ENCODE measurements around the gene NDNF. TPM values are rescaled to one million over a fixed set of nuclear protein-coding genes. Genes with fewer than 3 reads are reported as not detected.
A peak's percentile ranks its signal among the peaks of the same experiment; 100 is the strongest.

Gene NDNF
- total and polyA plus RNA-seq, 12 donors = 2.8 to 17.9 (median 6.4) TPM

DNA sequence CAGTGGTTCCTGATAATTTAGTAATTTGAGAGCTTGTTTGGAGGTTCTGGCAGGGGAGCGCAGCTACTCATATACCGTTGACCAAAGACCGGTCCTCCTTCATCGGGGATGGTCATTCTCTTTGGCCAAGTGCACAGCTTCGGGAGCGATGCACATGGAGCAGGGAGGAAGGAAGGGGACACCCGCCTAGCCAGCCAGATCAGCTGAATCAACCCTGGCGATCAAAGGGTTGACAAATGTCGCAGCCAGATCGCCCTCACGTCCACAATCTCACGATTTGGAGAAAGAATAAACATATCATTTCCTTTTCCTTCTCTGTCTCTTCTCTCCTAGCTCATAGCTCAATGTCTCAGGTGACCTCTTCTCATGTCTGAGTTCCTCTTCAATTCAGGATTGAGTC is 11.1 kb downstream of the NDNF start:
- no peak for ATAC-seq
- H3K27me3 ChIP-seq = peaks cover 0 to 9% (median 3%) of the 10 kb centered on the region in 7 donors
- H3K4me1 ChIP-seq = peaks cover 0 to 51% (median 16%) of the 10 kb centered on the region in 9 donors
- H3K4me3 ChIP-seq = peak overlapping the region in 2 of 10 donors; percentile 6 to 8
- intact Hi-C loops (cut with DNase I) = no loop called here
- WGBS, 2 donors = 73 to 76% methylated on average over 12 of the region's 12 CpGs
- H3K36me3 ChIP-seq = no peaks in the 10 kb centered on the region
- H3K27ac ChIP-seq = peak overlapping the region in 8 of 10 donors; percentile 6 to 84 (median 45)
- no peaks in the 10 kb centered on the region for H3K9me3 ChIP-seq
- TF ChIP-seq, protein P1, sequence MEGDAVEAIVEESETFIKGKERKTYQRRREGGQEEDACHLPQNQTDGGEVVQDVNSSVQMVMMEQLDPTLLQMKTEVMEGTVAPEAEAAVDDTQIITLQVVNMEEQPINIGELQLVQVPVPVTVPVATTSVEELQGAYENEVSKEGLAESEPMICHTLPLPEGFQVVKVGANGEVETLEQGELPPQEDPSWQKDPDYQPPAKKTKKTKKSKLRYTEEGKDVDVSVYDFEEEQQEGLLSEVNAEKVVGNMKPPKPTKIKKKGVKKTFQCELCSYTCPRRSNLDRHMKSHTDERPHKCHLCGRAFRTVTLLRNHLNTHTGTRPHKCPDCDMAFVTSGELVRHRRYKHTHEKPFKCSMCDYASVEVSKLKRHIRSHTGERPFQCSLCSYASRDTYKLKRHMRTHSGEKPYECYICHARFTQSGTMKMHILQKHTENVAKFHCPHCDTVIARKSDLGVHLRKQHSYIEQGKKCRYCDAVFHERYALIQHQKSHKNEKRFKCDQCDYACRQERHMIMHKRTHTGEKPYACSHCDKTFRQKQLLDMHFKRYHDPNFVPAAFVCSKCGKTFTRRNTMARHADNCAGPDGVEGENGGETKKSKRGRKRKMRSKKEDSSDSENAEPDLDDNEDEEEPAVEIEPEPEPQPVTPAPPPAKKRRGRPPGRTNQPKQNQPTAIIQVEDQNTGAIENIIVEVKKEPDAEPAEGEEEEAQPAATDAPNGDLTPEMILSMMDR (IDR thresholded peaks at IDR 0.05) = no peak
- no peak for DNase-seq

DNA sequence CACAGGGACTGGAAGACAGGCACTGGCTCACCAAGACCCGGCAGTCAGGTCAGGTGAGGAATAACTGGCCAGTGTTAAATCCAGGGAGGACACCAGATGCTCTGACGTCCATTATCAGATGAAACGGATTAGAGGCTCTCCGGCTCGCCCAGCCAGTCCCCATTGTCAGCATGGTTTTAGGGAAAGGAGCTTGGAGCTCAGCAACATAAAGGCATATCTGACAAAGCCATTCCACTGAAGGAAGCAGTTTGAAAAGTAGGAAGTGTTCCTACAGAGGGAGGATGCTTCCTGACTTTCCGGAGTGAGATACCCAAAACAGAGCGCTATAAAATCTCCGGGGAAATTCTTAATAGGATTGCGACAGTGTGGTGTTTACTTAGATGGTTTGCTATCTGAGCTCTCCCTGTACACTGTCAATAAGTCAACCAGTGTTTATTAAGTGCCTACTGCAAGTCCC is 14.8 kb downstream of the NDNF start:
- no peaks in the 10 kb centered on the region for H3K36me3 ChIP-seq
- H3K9me3 ChIP-seq = no peaks in the 10 kb centered on the region
- peaks cover 0 to 9% (median 3%) of the 10 kb centered on the region in 7 donors for H3K27me3 ChIP-seq
- no peak overlapping the region for H3K4me3 ChIP-seq
- ATAC-seq (peak; percentile 71 to 94 (median 88)), DNase-seq (peak in 1 of 2 donors; percentile 43)
- peak overlapping the region; percentile 21 to 86 (median 64) for H3K27ac ChIP-seq
- WGBS, 2 donors = 26 to 32% methylated on average over 9 of the region's 9 CpGs
- H3K4me1 ChIP-seq = peaks cover 0 to 64% (median 8%) of the 10 kb centered on the region in 9 donors
- intact Hi-C loops (cut with DNase I) = loop anchor here in 2 of 10 donors (10.0 kb wide), 1 partner anchor 133 kb away; the partner anchor contains the start of gene PRDM5 (in 2 of the 2)
- TF ChIP-seq, protein P1 (IDR thresholded peaks at IDR 0.05) = no peak

DNA sequence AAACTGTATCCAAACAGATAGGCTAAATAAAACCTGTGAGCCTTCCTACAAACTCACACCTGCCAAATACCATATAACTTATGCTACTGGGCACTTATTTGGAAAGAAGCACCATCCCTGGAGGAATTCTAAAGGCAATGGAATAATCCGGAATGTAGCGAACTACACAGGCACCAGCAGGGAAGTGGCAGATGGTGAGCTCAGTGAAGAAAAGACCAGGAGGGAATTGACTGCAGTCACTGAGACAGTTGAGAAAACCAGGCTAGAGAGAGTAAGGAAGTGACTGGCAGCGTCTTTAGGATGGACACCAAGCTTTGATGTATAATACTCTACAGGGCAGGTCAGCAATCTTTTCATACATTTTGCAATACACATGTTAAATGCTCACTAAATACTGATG is 16.3 kb downstream of the NDNF start:
- Histone ChIP-seq H3K27me3 (peaks cover 0 to 9% (median 3%) of the 10 kb centered on the region in 7 donors), H3K4me3 (no peak overlapping the region), H3K27ac (peak overlapping the region in 2 of 10 donors; percentile 84 to 86), H3K36me3 (no peaks in the 10 kb centered on the region), H3K4me1 (peaks cover 0 to 52% (median 8%) of the 10 kb centered on the region in 9 donors), H3K9me3 (no peaks in the 10 kb centered on the region)
- DNase-seq (no peak), ATAC-seq (no peak)
- TF ChIP-seq, protein P1 (IDR thresholded peaks at IDR 0.05) = no peak
- intact Hi-C loops (cut with DNase I) = loop anchor here in 2 of 10 donors (10.0 kb wide), 1 partner anchor 131 kb away; the partner anchor contains the start of gene PRDM5 (in 2 of the 2)
- 89 to 90% methylated on average over 3 of the region's 3 CpGs for WGBS, 2 donors

DNA sequence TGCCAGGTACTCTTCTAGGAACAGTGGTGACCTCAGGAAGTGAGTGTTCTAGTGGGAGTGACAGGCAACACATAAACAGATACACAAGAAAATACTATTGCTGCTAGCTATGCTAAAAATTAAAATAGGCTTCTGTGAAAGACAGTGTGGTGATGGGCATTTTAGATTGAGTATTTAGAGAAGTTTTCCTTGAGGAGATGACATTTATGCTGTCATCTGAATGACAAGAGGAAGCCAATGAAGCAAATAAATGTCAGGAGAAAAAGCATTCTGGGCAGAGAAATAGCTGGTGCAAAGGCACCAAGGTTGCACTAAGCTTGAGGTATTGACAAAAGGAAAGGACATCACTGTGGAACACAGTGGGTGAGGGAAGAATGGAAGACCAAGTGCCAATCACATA is 18.0 kb downstream of the NDNF start:
- peaks cover 0 to 59% (median 10%) of the 10 kb centered on the region in 9 donors for H3K4me1 ChIP-seq
- ATAC-seq (no peak), DNase-seq (no peak)
- TF ChIP-seq, protein P1 (IDR thresholded peaks at IDR 0.05) = no peak
- intact Hi-C loops (cut with DNase I) = loop anchor here in 2 of 10 donors (10.0 kb wide), 1 partner anchor 130 kb away; the partner anchor contains the start of gene PRDM5 (in 2 of the 2)
- no peak overlapping the region for H3K4me3 ChIP-seq
- H3K27me3 ChIP-seq = peaks cover 0 to 7% (median under 1%) of the 10 kb centered on the region in 7 donors
- H3K27ac ChIP-seq = peak overlapping the region in 6 of 10 donors; percentile 9 to 62 (median 40)
- H3K36me3 ChIP-seq = no peaks in the 10 kb centered on the region
- H3K9me3 ChIP-seq = no peaks in the 10 kb centered on the region

Measured in heart right ventricle (tissue), 16 donors.